MM.1S (cell line): Measurements from ENCODE around the gene PPP2R5C.

Experiments
- DNase-seq: peaks from one replicate; pipeline ENCODE4 v3.0.0-alpha.2; 2015
- H2AFZ ChIP-seq: fragments of 300-600 bp; sonication (generic); 2 replicates; pipeline ENCODE4 v1.6.0; 2016; ENCODE audit warnings: antibody characterized with exemption, low read length
- H3F3A ChIP-seq: fragments of 300-600 bp; sonication (generic); 2 replicates; pipeline ENCODE4 v1.6.1; 2016; ENCODE audit warnings: mild to moderate bottlenecking, antibody characterized with exemption, low read length, moderate library complexity, mixed read lengths; ENCODE audit not compliant: insufficient read depth
- H3K27ac ChIP-seq: fragments of 300-600 bp; sonication (generic); 2 replicates; pipeline ENCODE4 v1.5.1; 2016; ENCODE audit warnings: mild to moderate bottlenecking, low read length
- H3K27me3 ChIP-seq: fragments of 300-600 bp; sonication (generic); replicated peaks from 2 replicates; pipeline ENCODE4 v1.6.0; 2016; ENCODE audit warnings: low read length; ENCODE audit not compliant: insufficient read depth
- H3K36me3 ChIP-seq: fragments of 300-600 bp; sonication (generic); replicated peaks from 2 replicates; pipeline ENCODE4 v1.6.1; 2016; ENCODE audit warnings: mild to moderate bottlenecking, low read length, mixed read lengths; ENCODE audit not compliant: insufficient read depth
- H3K4me1 ChIP-seq: fragments of 300-600 bp; sonication (generic); 2 replicates; pipeline ENCODE4 v1.6.1; 2016; ENCODE audit warnings: low read length, mixed read lengths
- H3K4me2 ChIP-seq: fragments of 300-600 bp; sonication (generic); 2 replicates; pipeline ENCODE4 v1.6.0; 2016; ENCODE audit warnings: low read depth, low read length
- H3K4me3 ChIP-seq: fragments of 300-600 bp; sonication (generic); 2 replicates; pipeline ENCODE4 v1.5.1; 2016; ENCODE audit warnings: low read length, mixed read lengths
- H3K79me2 ChIP-seq: fragments of 300-600 bp; sonication (generic); 2 replicates; pipeline ENCODE4 v1.6.1; 2016; ENCODE audit warnings: mixed run types, low read length, mixed read lengths
- H3K9ac ChIP-seq: fragments of 300-600 bp; sonication (generic); 2 replicates; pipeline ENCODE4 v1.6.1; 2016; ENCODE audit warnings: low read length, mixed read lengths
- H3K9me2 ChIP-seq: fragments of 300-600 bp; sonication (generic); replicated peaks from 2 replicates; pipeline ENCODE4 v1.6.1; 2016; ENCODE audit warnings: mild to moderate bottlenecking, low read length, mixed read lengths; ENCODE audit not compliant: insufficient read depth
- H3K9me3 ChIP-seq: fragments of 300-600 bp; sonication (generic); replicated peaks from 2 replicates; pipeline ENCODE4 v1.6.1; 2016; ENCODE audit warnings: mild to moderate bottlenecking, low read length, mixed read lengths; ENCODE audit not compliant: insufficient read depth
- H4K20me1 ChIP-seq: fragments of 300-600 bp; sonication (generic); 2 replicates; pipeline ENCODE4 v1.6.1; 2016; ENCODE audit warnings: mild to moderate bottlenecking, low read length, moderate library complexity, mixed read lengths; ENCODE audit not compliant: insufficient read depth
- CTCF ChIP-seq: fragments of 300-600 bp; sonication (generic); IDR thresholded peaks from 2 replicates; pipeline ENCODE4 v1.5.1; 2016; ENCODE audit warnings: antibody characterized with exemption, low read length, mixed read lengths
- EZH2 ChIP-seq: fragments of 300-600 bp; sonication (generic); optimal IDR thresholded peaks from 2 replicates; pipeline ENCODE3; 2017; ENCODE audit warnings: low read depth, mild to moderate bottlenecking, antibody characterized with exemption, low read length, mixed read lengths
- EZH2phosphoT487 ChIP-seq: fragments of 300-600 bp; sonication (generic); IDR thresholded peaks from 2 replicates; pipeline ENCODE4 v1.6.1; 2018; ENCODE audit warnings: antibody characterized with exemption, low read length

Gene PPP2R5C

GRCh38 chr14:101869217-101869616 is 107.7 kb downstream of the PPP2R5C start:
- no peak for TF ChIP-seq CTCF
- H3K27me3 ChIP-seq: no peaks in the 10 kb centered on the region
- H3K9ac ChIP-seq: no peak overlapping the region
- no peaks in the 10 kb centered on the region for H3K36me3 ChIP-seq
- H3K9me2 ChIP-seq: no peaks in the 10 kb centered on the region
- H4K20me1 ChIP-seq: no peaks in the 10 kb centered on the region
- no peak for DNase-seq
- H3F3A ChIP-seq: no peaks in the 10 kb centered on the region
- H3K79me2 ChIP-seq: peaks cover 69% of the 10 kb centered on the region
- 0 out of 2 replicates have a peak, but pooled peaks cover 3% of the 10 kb centered on the region for H3K4me1 ChIP-seq
- no peak overlapping the region for H3K4me2 ChIP-seq
- no peaks in the 10 kb centered on the region for H3K9me3 ChIP-seq
- no peak overlapping the region for H3K27ac ChIP-seq
- H3K4me3 ChIP-seq: no peak overlapping the region
- no peak overlapping the region for H2AFZ ChIP-seq

- Histone ChIP-seq H3K4me2 (no peak overlapping the region), H3K9ac (no peak overlapping the region), H3K9me3 (no peaks in the 10 kb centered on the region), H3K9me2 (no peaks in the 10 kb centered on the region), H3K36me3 (no peaks in the 10 kb centered on the region), H3K27me3 (no peaks in the 10 kb centered on the region), H3F3A (peaks cover 6% of the 10 kb centered on the region; the same call in 1 of the 2 replicates), H4K20me1 (no peaks in the 10 kb centered on the region), H2AFZ (no peak overlapping the region), H3K4me1 (peaks cover 10% of the 10 kb centered on the region), H3K4me3 (no peak overlapping the region), H3K27ac (no peak overlapping the region), H3K79me2 (peaks cover 68% of the 10 kb centered on the region)
- no peak for TF ChIP-seq EZH2
- TF ChIP-seq CTCF: no peak
- no peak for TF ChIP-seq EZH2phosphoT487
- DNase-seq: no peak
These were observed 108.9 kb downstream of the PPP2R5C start for GRCh38 chr14:101870273-101870939.

GRCh38 chr14:101872346-101872745 is 110.8 kb downstream of the PPP2R5C start:
- no peaks in the 10 kb centered on the region for H3K9me3 ChIP-seq
- H3K36me3 ChIP-seq: no peaks in the 10 kb centered on the region
- H3K4me1 ChIP-seq: peaks cover 14% of the 10 kb centered on the region
- H2AFZ ChIP-seq: no peak overlapping the region
- no peak for DNase-seq
- H3K27ac ChIP-seq: no peak overlapping the region
- TF ChIP-seq CTCF: no peak
- TF ChIP-seq EZH2: no peak
- no peak for TF ChIP-seq EZH2phosphoT487
- peaks cover 74% of the 10 kb centered on the region for H3K79me2 ChIP-seq
- H3K27me3 ChIP-seq: no peaks in the 10 kb centered on the region
- no peak overlapping the region for H3K4me2 ChIP-seq
- H4K20me1 ChIP-seq: no peaks in the 10 kb centered on the region
- no peaks in the 10 kb centered on the region for H3K9me2 ChIP-seq
- no peak overlapping the region for H3K9ac ChIP-seq
- H3K4me3 ChIP-seq: no peak overlapping the region
- H3F3A ChIP-seq: peaks cover 16% of the 10 kb centered on the region
